Stomach (tissue), 9 donors: ENCODE measurements around the gene FBXW12. TPM values are rescaled to one million over a fixed set of nuclear protein-coding genes. Genes with fewer than 3 reads are reported as not detected.

Experiments
- DNase-seq, 2 donors: peaks; one replicate each; pipeline versions ENCODE4 v3.0.0 to v3.0.0-alpha.2; 2013 to 2019
- H3K27ac ChIP-seq, 5 donors: fragments of 200-600 bp in 4 of 5; sonication (generic) in 4 of 5; one replicate each; pipeline ENCODE4 v1.5.1; 2013 to 2019; ENCODE audit warnings: mild to moderate bottlenecking in 1 of 5, moderate library complexity in 1 of 5
- H3K27me3 ChIP-seq, 3 donors: fragments of 200-600 bp; sonication (generic); one replicate each; pipeline ENCODE4 v1.5.1; 2017 to 2019; ENCODE audit warnings: mixed run types in 1 of 3
- H3K36me3 ChIP-seq, 4 donors: fragments of 200-600 bp; sonication (generic); 1 replicate in 3 of 4; 2 replicates in 1 of 4; pipeline ENCODE4 v1.5.1; 2016 to 2019
- H3K4me1 ChIP-seq, 4 donors: fragments of 200-600 bp; sonication (generic); one replicate each; pipeline ENCODE4 v1.5.1; 2016 to 2019
- H3K4me3 ChIP-seq, 4 donors: fragments of 200-600 bp; sonication (generic) in 3 of 4; one replicate each; pipeline ENCODE4 v1.5.1; 2016 to 2019; ENCODE audit warnings: mild to moderate bottlenecking in 1 of 4
- H3K9me3 ChIP-seq, 4 donors: fragments of 200-600 bp; sonication (generic); one replicate each; pipeline ENCODE4 v1.5.1; 2016 to 2019
- EP300 ChIP-seq: sonication (generic); formaldehyde crosslinking; IDR thresholded peaks from one replicate; pipeline ENCODE4 v1.6.1; 2017; ENCODE audit warnings: antibody characterized with exemption
- POLR2A ChIP-seq, 4 donors: fragments of 450-650 bp; IDR thresholded peaks; one replicate each; pipeline ENCODE4 v1.6.1; 2016; ENCODE audit warnings: antibody characterized with exemption in 4 of 4, control low read depth in 2 of 4, mild to moderate bottlenecking in 1 of 4, moderate library complexity in 1 of 4
- POLR2AphosphoS5 ChIP-seq, 3 donors: sonication (generic); formaldehyde crosslinking; IDR thresholded peaks; one replicate each; pipeline ENCODE4 v1.6.1; 2016; ENCODE audit warnings: antibody characterized with exemption in 3 of 3
- WGBS, 5 donors: extraction: QIAGEN DNeasy Blood & Tissue Kit in 3 of 5; methylation state at CpG; one replicate each; pipeline versions ENCODE4 v1.1.5 to v1.1.7; 2013 to 2018; 5-methylcytosine and 5-hydroxymethylcytosine counted together
- intact Hi-C: fragments of 100-400 bp; cut with DNase I; formaldehyde crosslinking; loops from one replicate; pipeline ENCODE4 v1.15.1; 2023; ENCODE audit warnings: low total_unique reads
- polyA plus RNA-seq, 3 donors: library from polyadenylated mRNA; stranded (reverse); fragments of 200-250 nt; gene quantifications; one replicate each; pipeline ENCODE4 v1.2.3, GENCODE V29; 2013
- total RNA-seq, 5 donors: library from RNA; depleted of rRNA; stranded (reverse); fragments of >200 nt; gene quantifications; one replicate each; pipeline versions ENCODE4 v1.1.0 to v1.2.3, GENCODE V29; 2014 to 2016
- TF ChIP-seq, protein P1 (sequence below), 7 experiments: fragments of 450-650 bp in 4 of 7; fragments of 200-600 bp in 3 of 7; sonication (generic) in 3 of 7; IDR thresholded peaks; one replicate each; pipeline ENCODE4 v1.5.1; 2016 to 2019; ENCODE audit warnings: antibody characterized with exemption in 7 of 7, control low read depth in 2 of 7, mild to moderate bottlenecking in 1 of 7
- donor health status: healthy with polysubstance abuse.
- donor health status: Bipolar disorder and iron deficiency.
- donor health status: healthy.

FBXW12 gene
- total and polyA plus RNA-seq, 8 donors = not detected

- 90 to 96% (median 91%) methylated on average over 12 to 17 of the region's 17 CpGs for WGBS, 5 donors
- no peaks in the 10 kb centered on the region for H3K27me3 ChIP-seq
- H3K36me3 ChIP-seq = peaks cover 40 to 99% (median 89%) of the 10 kb centered on the region in 4 donors
- no peak overlapping the region for H3K27ac ChIP-seq
- intact Hi-C loops = loop anchor here (10.0 kb wide), 1 partner anchor 145 kb away; no protein-coding TSS in a partner anchor
- TF ChIP-seq EP300 = no peak
- no peak for TF ChIP-seq POLR2AphosphoS5 (IDR thresholded peaks at IDR 0.05)
- TF ChIP-seq, protein P1, sequence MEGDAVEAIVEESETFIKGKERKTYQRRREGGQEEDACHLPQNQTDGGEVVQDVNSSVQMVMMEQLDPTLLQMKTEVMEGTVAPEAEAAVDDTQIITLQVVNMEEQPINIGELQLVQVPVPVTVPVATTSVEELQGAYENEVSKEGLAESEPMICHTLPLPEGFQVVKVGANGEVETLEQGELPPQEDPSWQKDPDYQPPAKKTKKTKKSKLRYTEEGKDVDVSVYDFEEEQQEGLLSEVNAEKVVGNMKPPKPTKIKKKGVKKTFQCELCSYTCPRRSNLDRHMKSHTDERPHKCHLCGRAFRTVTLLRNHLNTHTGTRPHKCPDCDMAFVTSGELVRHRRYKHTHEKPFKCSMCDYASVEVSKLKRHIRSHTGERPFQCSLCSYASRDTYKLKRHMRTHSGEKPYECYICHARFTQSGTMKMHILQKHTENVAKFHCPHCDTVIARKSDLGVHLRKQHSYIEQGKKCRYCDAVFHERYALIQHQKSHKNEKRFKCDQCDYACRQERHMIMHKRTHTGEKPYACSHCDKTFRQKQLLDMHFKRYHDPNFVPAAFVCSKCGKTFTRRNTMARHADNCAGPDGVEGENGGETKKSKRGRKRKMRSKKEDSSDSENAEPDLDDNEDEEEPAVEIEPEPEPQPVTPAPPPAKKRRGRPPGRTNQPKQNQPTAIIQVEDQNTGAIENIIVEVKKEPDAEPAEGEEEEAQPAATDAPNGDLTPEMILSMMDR (IDR thresholded peaks at IDR 0.05) = no peak
- TF ChIP-seq POLR2A (IDR thresholded peaks at IDR 0.05) = no peak
- DNase-seq = no peak
- peaks cover 9 to 31% (median 19%) of the 10 kb centered on the region in 4 donors for H3K4me1 ChIP-seq
- no peak overlapping the region for H3K4me3 ChIP-seq
- H3K9me3 ChIP-seq = no peaks in the 10 kb centered on the region
Measured at GRCh38 chr3:48419597-48419996, 47.6 kb downstream of the FBXW12 start.

DNA sequence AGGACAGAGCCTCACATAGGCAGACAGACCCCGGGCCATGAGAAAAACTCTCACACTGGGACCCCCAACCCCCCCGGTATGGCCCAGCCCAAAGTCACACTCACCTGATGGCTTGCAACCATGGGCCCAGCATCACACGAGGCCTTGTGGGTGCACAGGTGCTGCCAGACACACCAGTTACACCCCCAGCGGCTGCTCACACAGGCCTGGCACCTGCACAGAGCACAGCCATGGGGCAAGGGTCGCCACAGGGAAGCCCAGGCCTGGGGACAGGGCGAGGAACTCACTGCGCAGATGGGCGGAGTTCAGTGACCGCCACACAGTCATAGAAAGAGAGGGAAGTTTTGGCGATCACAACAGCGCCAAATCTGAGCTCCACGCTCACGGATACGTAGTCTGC is 48.5 kb downstream of the FBXW12 start:
- intact Hi-C loops = no loop called here
- Histone ChIP-seq H3K36me3 (peaks cover 32 to 89% (median 79%) of the 10 kb centered on the region in 4 donors), H3K27ac (no peak overlapping the region), H3K27me3 (no peaks in the 10 kb centered on the region), H3K4me1 (peaks cover 15 to 37% (median 27%) of the 10 kb centered on the region in 4 donors), H3K4me3 (no peak overlapping the region), H3K9me3 (no peaks in the 10 kb centered on the region)
- TF ChIP-seq POLR2A (IDR thresholded peaks at IDR 0.05) (no peak), EP300 (no peak), POLR2AphosphoS5 (IDR thresholded peaks at IDR 0.05) (no peak)
- TF ChIP-seq, protein P1 (IDR thresholded peaks at IDR 0.05) = no peak
- DNase-seq = no peak
- 86 to 93% (median 93%) methylated on average over 10 to 14 of the region's 14 CpGs for WGBS, 5 donors

- intact Hi-C loops = no loop called here
- H3K4me3 ChIP-seq = no peak overlapping the region
- H3K27ac ChIP-seq = no peak overlapping the region
- H3K9me3 ChIP-seq = no peaks in the 10 kb centered on the region
- WGBS, 5 donors = 53 to 83% (median 69%) methylated on average over 2 to 3 of the region's 3 CpGs
- peaks cover 32 to 54% (median 44%) of the 10 kb centered on the region in 4 donors for H3K4me1 ChIP-seq
- no peaks in the 10 kb centered on the region for H3K27me3 ChIP-seq
- TF ChIP-seq POLR2AphosphoS5 (IDR thresholded peaks at IDR 0.05) (no peak), EP300 (no peak)
- no peak for DNase-seq
- peaks cover 25 to 72% (median 62%) of the 10 kb centered on the region in 4 donors for H3K36me3 ChIP-seq
Measured at GRCh38 chr3:48422272-48422671, 50.3 kb downstream of the FBXW12 start.

GRCh38 chr3:48422681-48423080 is 50.7 kb downstream of the FBXW12 start:
- H3K27ac ChIP-seq = no peak overlapping the region
- H3K36me3 ChIP-seq = peaks cover 21 to 68% (median 58%) of the 10 kb centered on the region in 4 donors
- no peaks in the 10 kb centered on the region for H3K27me3 ChIP-seq
- TF ChIP-seq, protein P1 (IDR thresholded peaks at IDR 0.05) = no peak
- no peak for TF ChIP-seq POLR2AphosphoS5 (IDR thresholded peaks at IDR 0.05)
- TF ChIP-seq POLR2A (IDR thresholded peaks at IDR 0.05) = no peak
- TF ChIP-seq EP300 = no peak
- H3K4me3 ChIP-seq = no peak overlapping the region
- no peaks in the 10 kb centered on the region for H3K9me3 ChIP-seq
- DNase-seq = no peak
- WGBS, 5 donors = 79 to 87% (median 84%) methylated on average over 7 to 8 of the region's 8 CpGs
- H3K4me1 ChIP-seq = peaks cover 36 to 59% (median 48%) of the 10 kb centered on the region in 4 donors
- intact Hi-C loops = no loop called here

- Histone ChIP-seq H3K9me3 (no peaks in the 10 kb centered on the region), H3K27ac (no peak overlapping the region), H3K36me3 (peaks cover 14 to 61% (median 51%) of the 10 kb centered on the region in 4 donors), H3K4me1 (peaks cover 43 to 65% (median 55%) of the 10 kb centered on the region in 4 donors), H3K27me3 (peaks cover 0 to under 1% (median 0%) of the 10 kb centered on the region in 3 donors), H3K4me3 (no peak overlapping the region)
- intact Hi-C loops = no loop called here
- 86 to 91% (median 87%) methylated on average over 5 to 25 of the region's 25 CpGs for WGBS, 5 donors
- no peak for DNase-seq
- TF ChIP-seq POLR2A (IDR thresholded peaks at IDR 0.05) (no peak), POLR2AphosphoS5 (IDR thresholded peaks at IDR 0.05) (no peak), EP300 (no peak)
- TF ChIP-seq, protein P1 (IDR thresholded peaks at IDR 0.05) = no peak
Measured at GRCh38 chr3:48423241-48423882, 51.3 kb downstream of the FBXW12 start.
